ENCODE measurements around the gene IST1.

DNA sequence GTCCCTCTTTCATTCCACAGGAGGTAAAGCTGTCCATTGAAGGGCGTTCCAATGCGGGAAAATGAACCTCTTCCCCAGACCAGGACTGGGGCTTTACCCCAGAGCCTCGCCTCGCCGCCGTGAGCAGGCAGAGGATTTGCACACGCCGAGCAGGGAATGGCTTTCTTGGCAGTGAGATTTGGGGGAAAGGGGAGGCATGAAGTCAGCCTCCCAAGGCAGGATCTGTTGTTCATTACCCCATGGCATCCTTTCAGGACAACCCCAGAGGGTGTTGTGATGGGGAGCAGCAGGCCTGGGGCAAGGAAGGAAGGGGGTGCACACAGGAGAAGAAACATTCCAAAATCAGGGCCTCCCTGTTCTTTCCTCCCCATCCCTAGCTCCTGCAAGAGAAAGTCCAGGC is 43.6 kb upstream of the IST1 start:
- TF ChIP-seq, protein P1, sequence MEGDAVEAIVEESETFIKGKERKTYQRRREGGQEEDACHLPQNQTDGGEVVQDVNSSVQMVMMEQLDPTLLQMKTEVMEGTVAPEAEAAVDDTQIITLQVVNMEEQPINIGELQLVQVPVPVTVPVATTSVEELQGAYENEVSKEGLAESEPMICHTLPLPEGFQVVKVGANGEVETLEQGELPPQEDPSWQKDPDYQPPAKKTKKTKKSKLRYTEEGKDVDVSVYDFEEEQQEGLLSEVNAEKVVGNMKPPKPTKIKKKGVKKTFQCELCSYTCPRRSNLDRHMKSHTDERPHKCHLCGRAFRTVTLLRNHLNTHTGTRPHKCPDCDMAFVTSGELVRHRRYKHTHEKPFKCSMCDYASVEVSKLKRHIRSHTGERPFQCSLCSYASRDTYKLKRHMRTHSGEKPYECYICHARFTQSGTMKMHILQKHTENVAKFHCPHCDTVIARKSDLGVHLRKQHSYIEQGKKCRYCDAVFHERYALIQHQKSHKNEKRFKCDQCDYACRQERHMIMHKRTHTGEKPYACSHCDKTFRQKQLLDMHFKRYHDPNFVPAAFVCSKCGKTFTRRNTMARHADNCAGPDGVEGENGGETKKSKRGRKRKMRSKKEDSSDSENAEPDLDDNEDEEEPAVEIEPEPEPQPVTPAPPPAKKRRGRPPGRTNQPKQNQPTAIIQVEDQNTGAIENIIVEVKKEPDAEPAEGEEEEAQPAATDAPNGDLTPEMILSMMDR (IDR thresholded peaks at IDR 0.05) = no peak
- no peak for TF ChIP-seq POLR2A (IDR thresholded peaks at IDR 0.05)

Data from thyroid gland (tissue), 4 donors.